IMR-90 (cell line): Measurements from ENCODE around the gene B2M. TPM values are rescaled to one million over a fixed set of nuclear protein-coding genes. Genes with fewer than 3 reads are reported as not detected.

Experiments used
- ATAC-seq: fragments of 200-7000 bp; cut with Tn5 transposase; 2 replicates; pipeline ENCODE4 v1.9.1; 2020; ENCODE audit warnings: low read depth, mild to moderate bottlenecking, moderate library complexity
- BruUV-seq: library from RNA; stranded (reverse); fragments of 400-500 nt; replicated peaks from 2 replicates; lab custom pipeline; 2021; lab: Mats Ljungman, UMichigan
- CTCF ChIA-PET: fragments of 300-600 bp; formaldehyde crosslinking; extraction: SDS; loops from one replicate; lab custom pipeline; 2021; ENCODE audit warnings: antibody characterized with exemption; lab: Yijun Ruan, JAX
- POLR2A ChIA-PET: fragments of 300-600 bp; sonication (Branson Sonifier 250); formaldehyde crosslinking; loops from one replicate; lab custom pipeline; 2022; ENCODE audit warnings: antibody characterized with exemption; ENCODE audit not compliant: unreplicated experiment; lab: Charles Lee
- DNase-seq: peaks from one replicate; pipeline ENCODE4 v3.0.0; 2013
- H2AFZ ChIP-seq: replicated peaks from 2 replicates; pipeline ENCODE3; 2013; ENCODE audit warnings: low read length, mild to moderate bottlenecking; ENCODE audit not compliant: poor library complexity
- H2AK5ac ChIP-seq: 2 replicates; pipeline ENCODE4 v1.6.1; 2013; ENCODE audit warnings: low read depth, low read length, inconsistent platforms
- H2AK9ac ChIP-seq: replicated peaks from 2 replicates; pipeline ENCODE3; 2013; ENCODE audit warnings: mild to moderate bottlenecking, low read depth, low read length, moderate library complexity; ENCODE audit not compliant: poor library complexity
- H2BK120ac ChIP-seq: 2 replicates; pipeline ENCODE4 v1.6.1; 2013; ENCODE audit warnings: low read depth, low read length, inconsistent platforms
- H2BK15ac ChIP-seq: 3 replicates; pipeline ENCODE4 v1.6.1; 2013; ENCODE audit warnings: low read depth, low read length, inconsistent platforms
- H2BK20ac ChIP-seq: 2 replicates; pipeline ENCODE4 v1.6.1; 2013; ENCODE audit warnings: low read depth, mild to moderate bottlenecking, inconsistent platforms, low read length, moderate library complexity
- H2BK5ac ChIP-seq: 2 replicates; pipeline ENCODE4 v1.6.1; 2013; ENCODE audit warnings: mild to moderate bottlenecking, low read depth, low read length, inconsistent platforms; ENCODE audit not compliant: poor library complexity, severe bottlenecking
- H3K14ac ChIP-seq: replicated peaks from 2 replicates; pipeline ENCODE4 v1.6.1; 2013; ENCODE audit warnings: low read depth, low read length, inconsistent platforms
- H3K18ac ChIP-seq: 2 replicates; pipeline ENCODE4 v1.6.1; 2013; ENCODE audit warnings: low read depth, low read length, control low read depth
- H3K23ac ChIP-seq: 2 replicates; pipeline ENCODE4 v1.6.1; 2013; ENCODE audit warnings: low read depth, low read length, inconsistent platforms
- H3K27ac ChIP-seq: 2 replicates; pipeline ENCODE4 v1.5.1; 2013; ENCODE audit warnings: mild to moderate bottlenecking, control low read depth, low read length; ENCODE audit not compliant: insufficient read depth
- H3K27me3 ChIP-seq: 2 replicates; pipeline ENCODE4 v1.6.1; 2013; ENCODE audit warnings: low read length; ENCODE audit not compliant: control insufficient read depth, insufficient read depth
- H3K36me3 ChIP-seq: 2 replicates; pipeline ENCODE4 v1.6.1; 2013; ENCODE audit warnings: low read length, mixed read lengths; ENCODE audit not compliant: control insufficient read depth, insufficient read depth
- H3K4ac ChIP-seq: 2 replicates; pipeline ENCODE4 v1.6.1; 2013; ENCODE audit warnings: low read depth, low read length, inconsistent platforms
- H3K4me1 ChIP-seq: 2 replicates; pipeline ENCODE4 v1.6.1; 2013; ENCODE audit warnings: low read length, mixed read lengths; ENCODE audit not compliant: control insufficient read depth, insufficient read depth
- H3K4me2 ChIP-seq: 2 replicates; pipeline ENCODE4 v1.6.1; 2013; ENCODE audit warnings: low read depth, mild to moderate bottlenecking, control low read depth, low read length, moderate library complexity
- H3K4me3 ChIP-seq: 2 replicates; pipeline ENCODE4 v1.5.1; 2013; ENCODE audit warnings: low read depth, mild to moderate bottlenecking, control low read depth, low read length, moderate library complexity; ENCODE audit not compliant: insufficient read depth
- H3K56ac ChIP-seq: 2 replicates; pipeline ENCODE4 v1.6.1; 2013; ENCODE audit warnings: low read length, inconsistent platforms; ENCODE audit not compliant: insufficient read depth; ENCODE audit errors: extremely low read depth
- H3K79me1 ChIP-seq, 2 experiments: 2 replicates each; pipeline ENCODE4 v1.6.1; 2013; ENCODE audit warnings: low read length in 2 of 2, inconsistent platforms in 1 of 2, low read depth in 1 of 2
- H3K9ac ChIP-seq: 2 replicates; pipeline ENCODE4 v1.6.1; 2013; ENCODE audit warnings: low read depth, low read length, control low read depth
- H3K9me1 ChIP-seq: 2 replicates; pipeline ENCODE4 v1.6.1; 2013; ENCODE audit warnings: low read length, inconsistent platforms; ENCODE audit not compliant: insufficient read depth
- H3K9me3 ChIP-seq: 2 replicates; pipeline ENCODE4 v1.6.1; 2013; ENCODE audit warnings: low read length; ENCODE audit not compliant: control insufficient read depth, insufficient read depth
- H4K20me1 ChIP-seq: 2 replicates; pipeline ENCODE4 v1.6.1; 2013; ENCODE audit warnings: low read length, inconsistent platforms; ENCODE audit not compliant: insufficient read depth
- H4K5ac ChIP-seq: 2 replicates; pipeline ENCODE4 v1.6.1; 2013; ENCODE audit warnings: mild to moderate bottlenecking, low read depth, low read length, control low read depth
- H4K8ac ChIP-seq, 2 experiments: 2 replicates each; pipeline ENCODE4 v1.6.1; 2013; ENCODE audit warnings: low read depth in 2 of 2, low read length in 2 of 2, control low read depth in 1 of 2, inconsistent platforms in 1 of 2
- H4K91ac ChIP-seq: 2 replicates; pipeline ENCODE4 v1.6.1; 2013; ENCODE audit warnings: low read depth, low read length, inconsistent platforms; ENCODE audit not compliant: insufficient read depth
- BHLHE40 ChIP-seq: fragments of 150-350 bp; IDR thresholded peaks from 2 replicates; pipeline ENCODE4 v1.6.1; 2016; ENCODE audit warnings: mild to moderate bottlenecking, low read depth, low read length
- CEBPB ChIP-seq: IDR thresholded peaks from 2 replicates; pipeline ENCODE4 v1.6.1; 2012; ENCODE audit warnings: low read depth, low read length, improper control_type of control experiment
- FOS ChIP-seq: fragments of 150-350 bp; IDR thresholded peaks from 2 replicates; pipeline ENCODE4 v1.6.1; 2016; ENCODE audit warnings: low read depth, low read length
- MAFK ChIP-seq: IDR thresholded peaks from 2 replicates; pipeline ENCODE4 v1.6.1; 2012; ENCODE audit warnings: low read depth, low read length, improper control_type of control experiment
- MAZ ChIP-seq: IDR thresholded peaks from 2 replicates; pipeline ENCODE4 v1.6.1; 2012; ENCODE audit warnings: low read depth, mild to moderate bottlenecking, low read length, improper control_type of control experiment, moderate library complexity, borderline replicate concordance
- MXI1 ChIP-seq: IDR thresholded peaks from 2 replicates; pipeline ENCODE4 v1.6.1; 2012; ENCODE audit warnings: low read depth, mild to moderate bottlenecking, low read length, moderate library complexity, borderline replicate concordance
- NFE2L2 ChIP-seq: fragments of 150-350 bp; IDR thresholded peaks from 2 replicates; pipeline ENCODE4 v1.6.1; 2016; ENCODE audit warnings: low read depth, mild to moderate bottlenecking, low read length
- POLR2A ChIP-seq: IDR thresholded peaks from 2 replicates; pipeline ENCODE4 v1.6.1; 2012; ENCODE audit warnings: mild to moderate bottlenecking, low read depth, low read length
- RAD21 ChIP-seq: IDR thresholded peaks from 2 replicates; pipeline ENCODE4 v1.6.1; 2012; ENCODE audit warnings: low read length, improper control_type of control experiment
- RCOR1 ChIP-seq: IDR thresholded peaks from 2 replicates; pipeline ENCODE4 v1.6.1; 2012; ENCODE audit warnings: mild to moderate bottlenecking, low read length, improper control_type of control experiment; ENCODE audit not compliant: insufficient replicate concordance
- RFX5 ChIP-seq: IDR thresholded peaks from 2 replicates; pipeline ENCODE4 v1.8.0; 2012; ENCODE audit warnings: low read depth, mild to moderate bottlenecking, low read length, moderate library complexity
- SMC3 ChIP-seq: fragments of 150-350 bp; IDR thresholded peaks from 2 replicates; pipeline ENCODE4 v1.6.1; 2016; ENCODE audit warnings: low read depth, mild to moderate bottlenecking, antibody characterized with exemption, low read length, moderate library complexity
- WGBS, 2 experiments: methylation state at CpG; one replicate each; pipeline versions ENCODE4 v1.1.5 to v1.1.7; 2013; ENCODE audit warnings: missing lambda C conversion rate in 2 of 2; ENCODE audit not compliant: insufficient read length in 1 of 2; ENCODE audit errors: extremely low coverage in 2 of 2; 5-methylcytosine and 5-hydroxymethylcytosine counted together
- dilution Hi-C: fragments of 300-500 bp; cut with HindIII; formaldehyde crosslinking; loops from one replicate; pipeline ENCODE4 v1.14.3; 2018; ENCODE audit warnings: low sequenced_read_pairs; ENCODE audit not compliant: unreplicated experiment
- in situ Hi-C: fragments of 300-500 bp; cut with MboI; formaldehyde crosslinking; loops from 3 replicates; pipeline ENCODE4 v1.14.3; 2019; ENCODE audit warnings: low sequenced_read_pairs, inconsistent platforms, mixed read lengths
- intact Hi-C: fragments of 100-400 bp; cut with micrococcal nuclease; formaldehyde crosslinking; loops from 2 replicates; pipeline ENCODE4 v1.10.0; 2022
- polyA plus RNA-seq, 3 experiments: library from polyadenylated mRNA; depleted of rRNA; stranded (reverse); fragments of >200 nt; gene quantifications; 2 replicates each; pipeline ENCODE4 v1.2.3, GENCODE V29; 2012; ENCODE audit warnings: low replicate concordance in 1 of 3
- total RNA-seq: library from RNA; depleted of rRNA; stranded (reverse); fragments of >200 nt; gene quantifications from 2 replicates; pipeline ENCODE4 v1.2.3, GENCODE V29; 2012
- TF ChIP-seq, protein P1 (sequence below): fragments of 150-350 bp; IDR thresholded peaks from 2 replicates; pipeline ENCODE4 v1.6.1; 2017; ENCODE audit warnings: mild to moderate bottlenecking, antibody characterized with exemption, low read length, low read depth
- TF ChIP-seq, protein P2 (sequence below): conservative IDR thresholded peaks from 2 replicates; pipeline ENCODE4 v1.5.1; 2012; ENCODE audit warnings: mild to moderate bottlenecking, low read depth, low read length, improper control_type of control experiment
- TF ChIP-seq, protein P3 (sequence below): fragments of 150-350 bp; IDR thresholded peaks from 2 replicates; pipeline ENCODE4 v1.6.1; 2016; ENCODE audit warnings: low read depth, mild to moderate bottlenecking, low read length, moderate library complexity, borderline replicate concordance

B2M gene
- total and polyA plus RNA-seq, 2 of the 4 experiments (the other 2 are of a cell fraction) = 895 to 3,394 TPM

DNA sequence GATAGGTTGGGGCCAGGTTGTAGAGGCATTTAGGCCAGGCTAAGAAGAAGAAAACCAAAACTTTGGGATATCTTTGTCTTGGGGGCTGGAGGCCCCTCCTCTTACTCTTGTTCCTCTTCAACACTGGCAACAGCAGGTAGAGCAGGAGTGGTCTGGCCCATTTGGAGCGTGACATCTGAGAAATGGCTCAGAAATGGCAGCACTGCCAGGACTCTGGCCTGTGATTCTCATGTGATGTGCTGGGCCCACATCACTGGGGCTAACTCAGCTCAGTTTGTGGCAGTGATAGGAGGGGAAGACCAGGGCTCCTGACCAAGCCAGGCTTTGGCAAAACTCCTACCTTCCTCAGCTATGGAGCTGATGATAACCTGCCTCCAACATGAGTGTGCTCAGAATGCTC lies 18.7 kb upstream of the B2M start:
- POLR2A ChIA-PET = no interaction called here
- no TSS peak for BruUV-seq
- in situ Hi-C loops = no loop called here

More for the DNA sequence above, 18.7 kb upstream of the B2M start:
- H3K36me3 ChIP-seq = no peaks in the 10 kb centered on the region
- no peaks in the 10 kb centered on the region for H3K4me1 ChIP-seq
- no CpG with 5 or more reads among the region's 1 CpG for WGBS, 2 experiments
- H3K14ac ChIP-seq = no peak overlapping the region
- H2BK20ac ChIP-seq = no peak overlapping the region
- no peak overlapping the region for H3K4me3 ChIP-seq
- H3K4me2 ChIP-seq = no peak overlapping the region
- no peak for ATAC-seq
- DNase-seq = no peak
- H4K5ac ChIP-seq = no peak overlapping the region
- H2BK5ac ChIP-seq = no peak overlapping the region
- no peak overlapping the region for H3K18ac ChIP-seq
- H3K23ac ChIP-seq = no peak overlapping the region
- H4K20me1 ChIP-seq = no peaks in the 10 kb centered on the region
- H3K9ac ChIP-seq = no peak overlapping the region
- no peak overlapping the region for H4K8ac ChIP-seq
- H3K9me3 ChIP-seq = no peaks in the 10 kb centered on the region
- no peak overlapping the region for H2AK9ac ChIP-seq
- H3K4ac ChIP-seq = no peak overlapping the region
- H3K79me1 ChIP-seq = no peaks in the 10 kb centered on the region
- no peak overlapping the region for H2AFZ ChIP-seq
- H2BK15ac ChIP-seq = no peak overlapping the region
- intact Hi-C loops = no loop called here
- TF ChIP-seq FOS (no peak), MAZ (no peak), RFX5 (no peak), CEBPB (no peak), MXI1 (no peak), BHLHE40 (no peak), MAFK (no peak), RCOR1 (no peak), NFE2L2 (no peak), RAD21 (no peak), POLR2A (no peak), SMC3 (no peak)
- TF ChIP-seq, protein P1, sequence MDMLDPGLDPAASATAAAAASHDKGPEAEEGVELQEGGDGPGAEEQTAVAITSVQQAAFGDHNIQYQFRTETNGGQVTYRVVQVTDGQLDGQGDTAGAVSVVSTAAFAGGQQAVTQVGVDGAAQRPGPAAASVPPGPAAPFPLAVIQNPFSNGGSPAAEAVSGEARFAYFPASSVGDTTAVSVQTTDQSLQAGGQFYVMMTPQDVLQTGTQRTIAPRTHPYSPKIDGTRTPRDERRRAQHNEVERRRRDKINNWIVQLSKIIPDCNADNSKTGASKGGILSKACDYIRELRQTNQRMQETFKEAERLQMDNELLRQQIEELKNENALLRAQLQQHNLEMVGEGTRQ = no peak
- TF ChIP-seq, protein P2, sequence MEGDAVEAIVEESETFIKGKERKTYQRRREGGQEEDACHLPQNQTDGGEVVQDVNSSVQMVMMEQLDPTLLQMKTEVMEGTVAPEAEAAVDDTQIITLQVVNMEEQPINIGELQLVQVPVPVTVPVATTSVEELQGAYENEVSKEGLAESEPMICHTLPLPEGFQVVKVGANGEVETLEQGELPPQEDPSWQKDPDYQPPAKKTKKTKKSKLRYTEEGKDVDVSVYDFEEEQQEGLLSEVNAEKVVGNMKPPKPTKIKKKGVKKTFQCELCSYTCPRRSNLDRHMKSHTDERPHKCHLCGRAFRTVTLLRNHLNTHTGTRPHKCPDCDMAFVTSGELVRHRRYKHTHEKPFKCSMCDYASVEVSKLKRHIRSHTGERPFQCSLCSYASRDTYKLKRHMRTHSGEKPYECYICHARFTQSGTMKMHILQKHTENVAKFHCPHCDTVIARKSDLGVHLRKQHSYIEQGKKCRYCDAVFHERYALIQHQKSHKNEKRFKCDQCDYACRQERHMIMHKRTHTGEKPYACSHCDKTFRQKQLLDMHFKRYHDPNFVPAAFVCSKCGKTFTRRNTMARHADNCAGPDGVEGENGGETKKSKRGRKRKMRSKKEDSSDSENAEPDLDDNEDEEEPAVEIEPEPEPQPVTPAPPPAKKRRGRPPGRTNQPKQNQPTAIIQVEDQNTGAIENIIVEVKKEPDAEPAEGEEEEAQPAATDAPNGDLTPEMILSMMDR = no peak
- TF ChIP-seq, protein P3, sequence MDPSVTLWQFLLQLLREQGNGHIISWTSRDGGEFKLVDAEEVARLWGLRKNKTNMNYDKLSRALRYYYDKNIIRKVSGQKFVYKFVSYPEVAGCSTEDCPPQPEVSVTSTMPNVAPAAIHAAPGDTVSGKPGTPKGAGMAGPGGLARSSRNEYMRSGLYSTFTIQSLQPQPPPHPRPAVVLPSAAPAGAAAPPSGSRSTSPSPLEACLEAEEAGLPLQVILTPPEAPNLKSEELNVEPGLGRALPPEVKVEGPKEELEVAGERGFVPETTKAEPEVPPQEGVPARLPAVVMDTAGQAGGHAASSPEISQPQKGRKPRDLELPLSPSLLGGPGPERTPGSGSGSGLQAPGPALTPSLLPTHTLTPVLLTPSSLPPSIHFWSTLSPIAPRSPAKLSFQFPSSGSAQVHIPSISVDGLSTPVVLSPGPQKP = no peak
- peaks cover 9% of the 10 kb centered on the region for H3K27me3 ChIP-seq
- CTCF ChIA-PET = interaction anchor here (0.9 kb wide), 1 partner anchor 18 kb away, joined by 4 read pairs; the partner anchor contains the start of genes B2M and PATL2
- H3K27ac ChIP-seq = no peak overlapping the region
- H2AK5ac ChIP-seq = no peak overlapping the region
- H4K91ac ChIP-seq = no peak overlapping the region
- no peaks in the 10 kb centered on the region for H3K9me1 ChIP-seq
- dilution Hi-C loops = no loop called here
- no peak overlapping the region for H3K56ac ChIP-seq
- H2BK120ac ChIP-seq = no peak overlapping the region
